Measurements from ENCODE around the gene SUFU.

GRCh38 chr10:102465466-102465865, 38.3 kb upstream of the SUFU start:
- TF ChIP-seq CTCF (IDR thresholded peaks at IDR 0.05) (no peak), EZH2 (IDR thresholded peaks at IDR 0.05) (no peak)
